ENCODE data around the gene GLYR1.

GRCh38 chr16:4883501-4883900 lies 36.4 kb upstream of the GLYR1 start:
- TF ChIP-seq ZSCAN29 (IDR thresholded peaks at IDR 0.05), result no peak
- no peak for TF ChIP-seq MYBL2 (IDR thresholded peaks at IDR 0.05; ENCODE audit: low read depth)
- TF ChIP-seq MYBL2 (CRISPR knock-in tag; IDR thresholded peaks at IDR 0.05; ENCODE audit: borderline replicate concordance), result no peak
- no peak for TF ChIP-seq CTCF (IDR thresholded peaks at IDR 0.05 in 2 of 3, conservative IDR thresholded peaks at IDR 0.05 in 1 of 3; ENCODE audit: insufficient read depth in 2 of 3, low read depth in 1 of 3, low read length in 3 of 3)
- no peak for TF ChIP-seq RAD21 (CRISPR knock-in tag; conservative IDR thresholded peaks at IDR 0.05 in 1 of 2, IDR thresholded peaks at IDR 0.05 in 1 of 2)
- TF ChIP-seq GATA2 (CRISPR knock-in tag; IDR thresholded peaks at IDR 0.05), result no peak
- no peak for TF ChIP-seq JUND (IDR thresholded peaks at IDR 0.05; ENCODE audit: borderline replicate concordance, low read depth, low read length)
- no peak for TF ChIP-seq JUND (tag; IDR thresholded peaks at IDR 0.05; ENCODE audit: borderline replicate concordance, low read depth, low read length)
- no peak for TF ChIP-seq ATF2 (CRISPR knock-in tag; IDR thresholded peaks at IDR 0.05)
- TF ChIP-seq CAMTA2 (CRISPR knock-in tag; conservative IDR thresholded peaks at IDR 0.05), result no peak
- no peak for TF ChIP-seq PTRF (tag; IDR thresholded peaks at IDR 0.05)
- TF ChIP-seq ZNF143 (CRISPR knock-in tag; IDR thresholded peaks at IDR 0.05), result no peak
- TF ChIP-seq ETV5 (CRISPR knock-in tag; IDR thresholded peaks at IDR 0.05; ENCODE audit: low read depth), result no peak
- TF ChIP-seq POLR2AphosphoS2 (IDR thresholded peaks at IDR 0.05; ENCODE audit: low read length), result no peak
- no peak for TF ChIP-seq HMG20A (CRISPR knock-in tag; conservative IDR thresholded peaks at IDR 0.05)
- TF ChIP-seq EZH2 (IDR thresholded peaks at IDR 0.05; ENCODE audit: borderline replicate concordance, low read depth, low read length), result no peak

All from K562 (cell line).